ENCODE results near the gene MYL5.

The MYL5 gene

GRCh38 chr4:718460-718859 is 44.1 kb downstream of the MYL5 start:
- H3K36me3 ChIP-seq (ENCODE audit: insufficient read depth, low read length) = peaks cover 26% of the 10 kb centered on the region
- H3K4me3 ChIP-seq = no peak overlapping the region
- H3K9me3 ChIP-seq (ENCODE audit: low read depth, low read length) = no peaks in the 10 kb centered on the region
- H3K27ac ChIP-seq = 0 out of 2 replicates have a peak overlapping the region, but pooled peaks have one; percentile 13
- TF ChIP-seq POLR2AphosphoS5 (IDR thresholded peaks at IDR 0.05; ENCODE audit: borderline replicate concordance, low read depth, low read length) (no peak), FOXP2 (optimal IDR thresholded peaks at IDR 0.05; ENCODE audit: control extremely low read depth, extremely low read length, insufficient read depth) (no peak), EZH2 (IDR thresholded peaks at IDR 0.05) (no peak)
- H3K9ac ChIP-seq (ENCODE audit: insufficient read length) = no peak overlapping the region
- DNase-seq (ENCODE audit: low read depth, low spot score) = no peak

- Histone ChIP-seq H3K27ac (peak overlapping the region; percentile 90), H3K9ac (ENCODE audit: insufficient read length) (no peak overlapping the region), H3K36me3 (ENCODE audit: insufficient read depth, low read length) (peaks cover 14% of the 10 kb centered on the region; the same call in 1 of the 2 replicates), H3K9me3 (ENCODE audit: low read depth, low read length) (no peaks in the 10 kb centered on the region), H3K4me3 (peak overlapping the region; percentile 51; the same call in 1 of the 2 replicates)
- no peak for DNase-seq (ENCODE audit: low read depth, low spot score)
- TF ChIP-seq FOXP2 (optimal IDR thresholded peaks at IDR 0.05; ENCODE audit: control extremely low read depth, extremely low read length, insufficient read depth) = no peak
- no peak for TF ChIP-seq POLR2AphosphoS5 (IDR thresholded peaks at IDR 0.05; ENCODE audit: borderline replicate concordance, low read depth, low read length)
- no peak for TF ChIP-seq EZH2 (IDR thresholded peaks at IDR 0.05)
Observed at GRCh38 chr4:720111-720860, 45.9 kb downstream of the MYL5 start.

GRCh38 chr4:721261-722168 is 47.2 kb downstream of the MYL5 start:
- peak overlapping the region; percentile 90 for H3K27ac ChIP-seq
- H3K9me3 ChIP-seq (ENCODE audit: low read depth, low read length) = no peaks in the 10 kb centered on the region
- peak; percentile 16 for DNase-seq (ENCODE audit: low read depth, low spot score)
- H3K9ac ChIP-seq (ENCODE audit: insufficient read length) = no peak overlapping the region
- H3K36me3 ChIP-seq (ENCODE audit: insufficient read depth, low read length) = peaks cover 14% of the 10 kb centered on the region; the same call in 1 of the 2 replicates
- peak overlapping the region; percentile 51 for H3K4me3 ChIP-seq
- TF ChIP-seq POLR2AphosphoS5 (IDR thresholded peaks at IDR 0.05; ENCODE audit: borderline replicate concordance, low read depth, low read length) (no peak), FOXP2 (optimal IDR thresholded peaks at IDR 0.05; ENCODE audit: control extremely low read depth, extremely low read length, insufficient read depth) (no peak), EZH2 (IDR thresholded peaks at IDR 0.05) (no peak)

- DNase-seq (ENCODE audit: low read depth, low spot score) = no peak
- H3K36me3 ChIP-seq (ENCODE audit: insufficient read depth, low read length) = peaks cover 14% of the 10 kb centered on the region; the same call in 1 of the 2 replicates
- H3K9ac ChIP-seq (ENCODE audit: insufficient read length) = no peak overlapping the region
- no peak overlapping the region for H3K4me3 ChIP-seq
- peak overlapping the region; percentile 90; the same call in 1 of the 2 replicates for H3K27ac ChIP-seq
- no peaks in the 10 kb centered on the region for H3K9me3 ChIP-seq (ENCODE audit: low read depth, low read length)
- no peak for TF ChIP-seq FOXP2 (optimal IDR thresholded peaks at IDR 0.05; ENCODE audit: control extremely low read depth, extremely low read length, insufficient read depth)
- no peak for TF ChIP-seq EZH2 (IDR thresholded peaks at IDR 0.05)
- TF ChIP-seq POLR2AphosphoS5 (IDR thresholded peaks at IDR 0.05; ENCODE audit: borderline replicate concordance, low read depth, low read length) = no peak
Observed at GRCh38 chr4:722169-722725, 47.9 kb downstream of the MYL5 start.

GRCh38 chr4:722851-723360 is 48.6 kb downstream of the MYL5 start:
- H3K36me3 ChIP-seq (ENCODE audit: insufficient read depth, low read length) = peaks cover 14% of the 10 kb centered on the region; the same call in 1 of the 2 replicates
- no peak overlapping the region for H3K4me3 ChIP-seq
- DNase-seq (ENCODE audit: low read depth, low spot score) = no peak
- no peaks in the 10 kb centered on the region for H3K9me3 ChIP-seq (ENCODE audit: low read depth, low read length)
- no peak overlapping the region for H3K27ac ChIP-seq
- no peak overlapping the region for H3K9ac ChIP-seq (ENCODE audit: insufficient read length)
- no peak for TF ChIP-seq POLR2AphosphoS5 (IDR thresholded peaks at IDR 0.05; ENCODE audit: borderline replicate concordance, low read depth, low read length)
- no peak for TF ChIP-seq EZH2 (IDR thresholded peaks at IDR 0.05)
- no peak for TF ChIP-seq FOXP2 (optimal IDR thresholded peaks at IDR 0.05; ENCODE audit: control extremely low read depth, extremely low read length, insufficient read depth)

- TF ChIP-seq EZH2 (IDR thresholded peaks at IDR 0.05) = no peak
- TF ChIP-seq POLR2AphosphoS5 (IDR thresholded peaks at IDR 0.05; ENCODE audit: borderline replicate concordance, low read depth, low read length) = no peak
- no peak for TF ChIP-seq FOXP2 (optimal IDR thresholded peaks at IDR 0.05; ENCODE audit: control extremely low read depth, extremely low read length, insufficient read depth)
- Histone ChIP-seq H3K36me3 (ENCODE audit: insufficient read depth, low read length) (peaks cover 16% of the 10 kb centered on the region; the same call in 1 of the 2 replicates), H3K9me3 (ENCODE audit: low read depth, low read length) (no peaks in the 10 kb centered on the region), H3K4me3 (no peak overlapping the region), H3K9ac (ENCODE audit: insufficient read length) (no peak overlapping the region), H3K27ac (no peak overlapping the region)
- DNase-seq (ENCODE audit: low read depth, low spot score) = no peak
Observed at GRCh38 chr4:723751-724530, 49.6 kb downstream of the MYL5 start.

Measured in SK-N-MC (cell line).